ENCODE results near the gene AQP5.

AQP5 gene

DNA sequence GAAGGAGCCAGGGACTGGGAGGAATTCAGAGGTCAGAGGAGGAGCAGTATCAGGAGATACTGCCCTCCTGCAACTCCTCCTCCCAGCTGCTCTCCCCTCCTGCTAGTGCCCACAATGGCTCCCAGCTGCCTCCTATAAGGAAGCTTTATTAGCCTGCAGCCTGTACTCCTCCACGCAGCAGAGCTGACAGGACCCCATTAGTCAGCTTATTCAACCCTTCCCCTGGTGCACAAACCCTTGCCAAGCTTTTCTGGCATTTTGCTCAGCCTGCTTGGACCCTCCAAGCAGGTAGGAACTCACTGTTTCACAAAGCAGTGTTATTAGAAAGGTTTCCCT lies 18.1 kb upstream of the AQP5 start:
- Histone ChIP-seq H3K4me3 (ENCODE audit: extremely low read depth, insufficient read depth, low read length, poor library complexity, severe bottlenecking) (no peak overlapping the region), H3K4me1 (ENCODE audit: control insufficient read depth, insufficient read depth, low read length, poor library complexity, severe bottlenecking) (peaks cover 7% of the 10 kb centered on the region), H3K27ac (ENCODE audit: low read depth, low read length, severe bottlenecking) (no peak overlapping the region), H3K9me3 (ENCODE audit: control insufficient read depth, low read length) (no peaks in the 10 kb centered on the region), H3K36me3 (ENCODE audit: control insufficient read depth, insufficient read depth, low read length) (no peaks in the 10 kb centered on the region)
- WGBS, 2 experiments (ENCODE audit: insufficient coverage in 2 of 2): 67 to 85% methylated on average over 1 of the region's 1 CpG

DNA sequence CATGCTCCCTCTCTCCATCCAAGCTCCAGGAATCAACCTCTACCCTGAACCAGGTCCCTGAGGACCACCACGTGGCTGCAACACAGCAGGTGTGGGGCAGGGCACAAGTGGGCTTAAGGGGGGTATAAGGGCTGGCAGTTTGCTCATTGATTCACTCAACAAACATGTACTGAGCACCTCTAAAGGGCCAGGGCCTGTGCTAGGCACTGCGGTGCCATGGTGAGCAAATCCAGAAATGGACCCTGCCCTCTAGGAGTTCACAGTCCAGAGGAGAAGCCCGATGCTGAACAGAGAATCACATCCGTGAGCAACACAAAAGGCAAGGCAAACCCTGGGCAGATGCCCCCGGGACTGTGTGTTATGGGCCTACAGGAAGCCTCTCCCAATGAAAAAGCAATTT lies 17.6 kb upstream of the AQP5 start:
- Histone ChIP-seq H3K36me3 (ENCODE audit: control insufficient read depth, insufficient read depth, low read length) (no peaks in the 10 kb centered on the region), H3K4me1 (ENCODE audit: control insufficient read depth, insufficient read depth, low read length, poor library complexity, severe bottlenecking) (peaks cover 7% of the 10 kb centered on the region), H3K9me3 (ENCODE audit: control insufficient read depth, low read length) (no peaks in the 10 kb centered on the region), H3K4me3 (ENCODE audit: extremely low read depth, insufficient read depth, low read length, poor library complexity, severe bottlenecking) (no peak overlapping the region), H3K27ac (ENCODE audit: low read depth, low read length, severe bottlenecking) (no peak overlapping the region)
- WGBS, 2 experiments (ENCODE audit: insufficient coverage in 2 of 2): 91 to 92% methylated on average over 4 of the region's 5 CpGs

DNA sequence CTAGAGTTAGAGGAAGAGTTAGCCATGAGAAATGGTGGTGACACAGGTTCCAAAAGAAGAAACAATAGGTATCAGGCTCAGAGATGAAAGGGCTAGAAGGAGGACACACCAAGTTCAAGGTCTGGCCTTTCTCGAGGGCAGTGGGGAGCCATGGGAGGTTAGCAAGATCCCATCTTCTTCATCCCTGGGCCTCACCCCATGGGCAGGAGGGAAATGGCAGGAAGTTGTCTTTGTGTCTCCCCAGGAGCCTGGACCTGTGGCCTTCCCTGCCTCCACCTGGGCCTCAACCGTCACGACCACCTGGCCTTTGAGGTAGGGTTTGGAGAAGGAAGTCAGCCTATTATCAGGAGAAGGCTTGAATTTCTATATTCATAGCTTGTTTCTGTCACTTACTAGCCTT lies 17.0 kb upstream of the AQP5 start:
- H3K9me3 ChIP-seq (ENCODE audit: control insufficient read depth, low read length): no peaks in the 10 kb centered on the region
- H3K27ac ChIP-seq (ENCODE audit: low read depth, low read length, severe bottlenecking): no peak overlapping the region
- H3K36me3 ChIP-seq (ENCODE audit: control insufficient read depth, insufficient read depth, low read length): no peaks in the 10 kb centered on the region
- H3K4me1 ChIP-seq (ENCODE audit: control insufficient read depth, insufficient read depth, low read length, poor library complexity, severe bottlenecking): peaks cover 7% of the 10 kb centered on the region
- H3K4me3 ChIP-seq (ENCODE audit: extremely low read depth, insufficient read depth, low read length, poor library complexity, severe bottlenecking): no peak overlapping the region
- WGBS, 2 experiments (ENCODE audit: insufficient coverage in 2 of 2): 89% methylated on average over 3 of the region's 3 CpGs; no CpG with 5 or more reads in 1 of the 2 experiments

DNA sequence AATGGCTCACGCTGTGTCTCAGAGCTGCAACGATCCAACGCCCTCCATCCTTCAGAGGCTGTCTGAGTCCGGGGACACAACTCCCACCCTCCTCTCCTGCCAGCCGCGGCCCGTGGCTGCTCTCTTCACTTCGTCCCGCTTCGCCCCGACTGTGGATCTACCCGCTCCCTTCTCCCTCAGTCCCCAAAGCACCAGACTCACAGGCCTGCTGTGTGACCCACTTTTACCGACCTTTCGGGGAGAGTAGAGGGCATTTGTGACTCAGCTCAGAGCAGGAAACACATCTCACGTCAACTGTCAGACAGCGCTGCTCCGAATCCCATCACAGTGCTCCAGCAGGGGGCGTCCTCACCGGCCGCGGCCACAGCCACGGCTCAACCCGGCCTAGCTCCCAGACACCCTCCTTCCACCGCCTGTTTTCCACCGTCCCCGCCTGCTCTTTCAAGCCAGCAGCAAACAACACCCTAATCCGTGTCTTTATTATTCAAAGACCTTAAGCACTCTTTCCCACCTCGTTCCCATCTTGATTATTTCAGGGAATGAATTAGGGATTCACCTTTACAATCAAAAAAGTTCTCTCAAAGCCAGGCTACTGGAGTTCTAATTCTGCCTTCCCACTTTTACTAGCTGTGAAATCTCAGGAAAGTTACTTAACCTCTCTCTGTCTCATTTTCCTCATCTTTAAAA lies 16.1 kb upstream of the AQP5 start:
- no peaks in the 10 kb centered on the region for H3K9me3 ChIP-seq (ENCODE audit: control insufficient read depth, low read length)
- 11% methylated on average over 18 to 26 of the region's 28 CpGs for WGBS, 2 experiments (ENCODE audit: insufficient coverage in 2 of 2)
- H3K36me3 ChIP-seq (ENCODE audit: control insufficient read depth, insufficient read depth, low read length): no peaks in the 10 kb centered on the region
- peaks cover 13% of the 10 kb centered on the region for H3K4me1 ChIP-seq (ENCODE audit: control insufficient read depth, insufficient read depth, low read length, poor library complexity, severe bottlenecking)
- H3K4me3 ChIP-seq (ENCODE audit: extremely low read depth, insufficient read depth, low read length, poor library complexity, severe bottlenecking): no peak overlapping the region
- no peak overlapping the region for H3K27ac ChIP-seq (ENCODE audit: low read depth, low read length, severe bottlenecking)

DNA sequence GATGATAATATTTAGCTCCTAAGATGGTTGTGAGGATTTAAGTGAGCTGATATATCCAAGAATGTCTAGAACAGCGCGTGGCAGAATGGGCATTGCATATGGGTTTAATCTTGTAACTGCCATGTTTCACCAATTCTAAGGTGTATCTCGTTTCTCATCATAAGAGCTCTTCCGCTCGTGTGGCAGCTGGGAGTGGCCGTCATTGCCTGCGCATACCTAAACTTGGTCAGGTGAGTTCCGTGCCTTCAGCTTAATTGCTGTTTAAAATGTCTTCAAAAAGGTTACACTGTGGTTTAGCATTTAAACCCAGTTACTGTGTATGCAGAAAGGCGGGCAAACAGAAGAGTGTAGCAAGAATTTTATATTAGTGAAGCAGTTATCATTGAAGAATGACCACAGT lies 15.6 kb upstream of the AQP5 start:
- 71 to 73% methylated on average over 8 to 9 of the region's 9 CpGs for WGBS, 2 experiments (ENCODE audit: insufficient coverage in 2 of 2)
- Histone ChIP-seq H3K9me3 (ENCODE audit: control insufficient read depth, low read length) (no peaks in the 10 kb centered on the region), H3K4me3 (ENCODE audit: extremely low read depth, insufficient read depth, low read length, poor library complexity, severe bottlenecking) (no peak overlapping the region), H3K36me3 (ENCODE audit: control insufficient read depth, insufficient read depth, low read length) (no peaks in the 10 kb centered on the region), H3K4me1 (ENCODE audit: control insufficient read depth, insufficient read depth, low read length, poor library complexity, severe bottlenecking) (peaks cover 13% of the 10 kb centered on the region), H3K27ac (ENCODE audit: low read depth, low read length, severe bottlenecking) (no peak overlapping the region)

DNA sequence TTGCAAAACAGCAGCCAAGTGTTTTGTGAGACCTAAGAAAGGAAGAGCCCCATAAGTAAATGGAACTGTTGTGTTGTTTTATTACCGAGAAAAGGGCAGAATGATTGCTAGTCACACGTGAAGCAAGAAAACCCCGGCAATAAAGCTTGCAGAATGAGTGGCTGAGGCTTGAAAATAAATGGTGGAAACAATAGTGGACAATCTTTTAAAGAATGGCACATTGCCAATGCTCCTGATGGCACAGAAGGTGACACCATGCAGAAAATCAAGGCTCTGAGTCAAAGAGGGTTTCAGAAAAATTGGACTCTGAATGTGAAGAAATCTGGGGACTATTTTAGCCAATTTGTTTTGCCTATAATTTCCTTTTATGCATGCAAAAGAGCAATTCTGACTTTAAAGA lies 15.2 kb upstream of the AQP5 start:
- Histone ChIP-seq H3K4me3 (ENCODE audit: extremely low read depth, insufficient read depth, low read length, poor library complexity, severe bottlenecking) (no peak overlapping the region), H3K9me3 (ENCODE audit: control insufficient read depth, low read length) (no peaks in the 10 kb centered on the region), H3K4me1 (ENCODE audit: control insufficient read depth, insufficient read depth, low read length, poor library complexity, severe bottlenecking) (peaks cover 13% of the 10 kb centered on the region), H3K36me3 (ENCODE audit: control insufficient read depth, insufficient read depth, low read length) (no peaks in the 10 kb centered on the region), H3K27ac (ENCODE audit: low read depth, low read length, severe bottlenecking) (no peak overlapping the region)
- 82 to 91% methylated on average over 3 of the region's 3 CpGs for WGBS, 2 experiments (ENCODE audit: insufficient coverage in 2 of 2)

DNA sequence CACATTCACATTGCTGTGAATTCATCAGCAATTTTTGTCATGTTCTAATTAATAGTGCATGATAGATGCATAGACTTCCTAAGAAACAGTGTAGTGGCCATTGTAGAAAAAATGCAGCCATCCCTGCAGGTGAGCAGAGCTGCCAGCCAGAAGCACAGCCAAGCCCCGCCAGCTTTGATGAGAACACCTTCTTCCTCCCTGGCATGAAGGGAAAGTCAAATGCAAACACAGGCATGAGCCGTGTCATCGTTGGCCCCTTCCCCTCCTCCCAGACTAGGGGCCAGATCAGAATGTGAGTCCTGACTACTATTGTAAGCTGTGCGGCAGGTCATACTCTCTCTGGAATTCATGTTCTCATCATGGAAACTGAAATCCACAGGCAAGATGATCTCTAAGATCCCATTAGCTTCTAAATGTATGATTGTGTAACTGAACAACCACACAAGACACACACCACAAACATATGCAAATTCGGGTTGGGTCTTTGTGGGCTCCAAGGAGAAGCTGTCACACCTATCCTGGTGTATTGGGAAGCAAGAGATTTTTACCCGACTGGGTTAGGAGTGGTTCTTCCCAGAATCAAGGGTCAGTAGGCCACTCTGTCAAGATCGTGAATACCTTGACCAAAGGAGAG lies 14.0 kb upstream of the AQP5 start:
- peaks cover 11% of the 10 kb centered on the region for H3K4me1 ChIP-seq (ENCODE audit: control insufficient read depth, insufficient read depth, low read length, poor library complexity, severe bottlenecking)
- no peak overlapping the region for H3K4me3 ChIP-seq (ENCODE audit: extremely low read depth, insufficient read depth, low read length, poor library complexity, severe bottlenecking)
- no peaks in the 10 kb centered on the region for H3K36me3 ChIP-seq (ENCODE audit: control insufficient read depth, insufficient read depth, low read length)
- WGBS, 2 experiments (ENCODE audit: insufficient coverage in 2 of 2): 83 to 86% methylated on average over 6 to 7 of the region's 7 CpGs
- no peaks in the 10 kb centered on the region for H3K9me3 ChIP-seq (ENCODE audit: control insufficient read depth, low read length)
- no peak overlapping the region for H3K27ac ChIP-seq (ENCODE audit: low read depth, low read length, severe bottlenecking)

DNA sequence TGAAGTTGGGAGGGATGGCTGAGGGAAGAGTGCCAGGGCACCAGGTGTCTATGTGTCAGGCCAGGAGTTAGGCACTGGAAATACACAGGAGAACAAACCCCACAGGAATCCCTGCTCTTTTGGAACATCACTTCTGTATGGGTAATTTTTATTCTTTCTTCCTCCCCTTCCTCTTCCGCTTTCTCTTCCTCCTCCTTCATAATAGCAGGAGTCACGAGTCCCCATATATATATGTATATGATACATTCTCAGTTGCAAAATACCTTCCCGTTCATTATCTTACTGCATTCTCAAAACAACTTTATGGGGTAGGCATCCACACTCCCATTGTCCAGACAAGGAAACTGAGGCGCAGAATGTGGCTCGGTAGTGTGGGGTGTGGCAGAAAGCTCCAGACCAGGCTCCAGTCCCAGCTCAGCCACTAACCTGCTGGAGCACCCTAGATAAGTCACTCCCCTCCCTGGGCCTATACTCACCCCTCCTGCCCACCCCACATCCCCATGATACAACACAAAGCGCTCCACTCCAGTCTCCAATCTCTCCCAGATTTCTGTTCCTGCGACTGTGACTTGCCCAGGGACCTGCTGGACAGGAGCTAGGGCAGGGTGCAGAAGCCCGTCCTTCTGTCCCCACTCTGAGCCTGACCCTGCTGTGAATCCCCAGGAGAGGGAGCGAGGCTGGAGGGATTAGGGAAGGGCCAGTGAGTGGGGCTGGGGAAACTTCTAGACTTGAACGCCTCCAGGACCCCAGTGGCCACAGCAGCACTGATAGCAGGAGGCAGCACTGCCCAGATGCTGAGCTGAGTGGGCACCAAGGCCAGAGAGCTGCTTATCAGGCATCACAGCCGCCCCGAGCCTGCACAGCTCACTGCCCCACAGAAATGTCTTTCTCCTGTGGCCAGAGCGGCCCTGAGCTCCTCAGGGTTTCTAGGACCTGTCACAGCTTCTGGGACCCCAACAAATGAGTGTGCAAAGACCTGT lies 12.5 kb upstream of the AQP5 start:
- no peaks in the 10 kb centered on the region for H3K9me3 ChIP-seq (ENCODE audit: control insufficient read depth, low read length)
- no peak overlapping the region for H3K4me3 ChIP-seq (ENCODE audit: extremely low read depth, insufficient read depth, low read length, poor library complexity, severe bottlenecking)
- H3K36me3 ChIP-seq (ENCODE audit: control insufficient read depth, insufficient read depth, low read length): no peaks in the 10 kb centered on the region
- no peak overlapping the region for H3K27ac ChIP-seq (ENCODE audit: low read depth, low read length, severe bottlenecking)
- peaks cover 10% of the 10 kb centered on the region for H3K4me1 ChIP-seq (ENCODE audit: control insufficient read depth, insufficient read depth, low read length, poor library complexity, severe bottlenecking)
- WGBS, 2 experiments (ENCODE audit: insufficient coverage in 2 of 2): 86 to 90% methylated on average over 5 to 6 of the region's 13 CpGs

DNA sequence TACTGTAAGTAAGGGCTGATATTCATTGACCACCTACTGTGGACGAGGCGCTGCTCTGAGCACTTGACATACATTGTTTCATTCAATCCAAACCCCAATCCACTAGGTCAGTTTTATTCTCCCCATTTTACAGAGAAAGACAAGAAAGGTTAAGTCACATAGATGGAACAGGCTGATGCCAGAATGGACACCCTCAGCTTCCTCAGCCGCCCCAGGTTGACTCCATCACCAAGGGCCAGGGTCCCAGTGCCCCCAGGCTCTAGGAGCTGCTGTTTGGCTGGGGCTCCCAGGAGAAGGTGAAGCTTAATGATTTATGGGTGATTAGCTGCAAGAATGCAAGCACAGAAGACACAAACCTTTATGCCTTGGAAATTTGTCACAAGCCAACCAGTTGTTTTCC lies 11.8 kb upstream of the AQP5 start:
- no peak overlapping the region for H3K4me3 ChIP-seq (ENCODE audit: extremely low read depth, insufficient read depth, low read length, poor library complexity, severe bottlenecking)
- WGBS, 2 experiments (ENCODE audit: insufficient coverage in 2 of 2): 100% methylated on average over 1 of the region's 3 CpGs
- H3K9me3 ChIP-seq (ENCODE audit: control insufficient read depth, low read length): no peaks in the 10 kb centered on the region

DNA sequence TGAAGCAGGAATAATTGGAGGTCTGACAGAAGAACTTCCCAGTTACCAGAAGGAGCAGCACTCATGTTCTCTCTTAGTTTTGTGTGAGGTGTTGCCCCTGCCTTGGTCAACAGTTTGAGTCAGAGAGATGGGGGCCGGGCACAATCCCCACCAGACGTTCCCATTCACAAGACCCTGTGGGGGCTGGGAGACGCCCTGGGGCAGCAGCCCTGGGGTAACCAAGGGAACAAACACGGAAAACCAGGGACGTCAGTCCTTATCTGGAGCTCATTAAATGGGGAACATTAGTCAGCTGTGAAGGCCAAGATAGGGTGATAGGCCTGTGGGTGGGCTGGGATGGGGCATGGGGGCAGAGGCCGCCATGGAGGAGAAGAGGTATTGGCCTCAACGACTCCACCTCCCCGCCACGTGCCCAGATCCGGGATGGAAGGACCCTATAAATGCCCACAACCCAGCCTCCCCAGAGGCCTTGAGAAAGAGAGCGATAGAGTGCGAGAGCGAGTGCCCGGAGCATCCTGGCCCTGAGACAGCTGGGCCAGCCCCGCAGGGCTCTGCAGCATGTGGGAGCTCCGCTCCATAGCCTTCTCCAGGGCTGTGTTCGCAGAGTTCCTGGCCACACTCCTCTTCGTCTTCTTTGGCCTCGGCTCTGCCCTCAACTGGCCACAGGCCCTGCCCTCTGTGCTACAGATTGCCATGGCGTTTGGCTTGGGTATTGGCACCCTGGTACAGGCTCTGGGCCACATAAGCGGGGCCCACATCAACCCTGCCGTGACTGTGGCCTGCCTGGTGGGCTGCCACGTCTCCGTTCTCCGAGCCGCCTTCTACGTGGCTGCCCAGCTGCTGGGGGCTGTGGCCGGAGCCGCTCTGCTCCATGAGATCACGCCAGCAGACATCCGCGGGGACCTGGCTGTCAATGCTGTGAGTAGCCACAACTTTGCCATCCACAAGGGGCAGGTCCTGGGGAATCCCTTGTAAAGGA lies 11.1 kb upstream of the AQP5 start, which contains the start of gene AQP2:
AQP2 (plus strand) TSS at position 465 of the 979 bp plus-strand sequence; CDS start at position 559, 94 bp downstream.
- Histone ChIP-seq H3K4me1 (ENCODE audit: control insufficient read depth, insufficient read depth, low read length, poor library complexity, severe bottlenecking) (peaks cover 6% of the 10 kb centered on the region), H3K4me3 (ENCODE audit: extremely low read depth, insufficient read depth, low read length, poor library complexity, severe bottlenecking) (no peak within 1 kb of the TSS), H3K27ac (ENCODE audit: low read depth, low read length, severe bottlenecking) (no peak within 1 kb of the TSS), H3K9me3 (ENCODE audit: control insufficient read depth, low read length) (no peaks in the 10 kb centered on the region), H3K36me3 (ENCODE audit: control insufficient read depth, insufficient read depth, low read length) (no peaks in the 10 kb centered on the region)
- 91 to 93% methylated on average over 25 to 31 of the region's 32 CpGs for WGBS, 2 experiments (ENCODE audit: insufficient coverage in 2 of 2)

More for the DNA sequence above, 11.8 kb upstream of the AQP5 start:
- Histone ChIP-seq H3K27ac (ENCODE audit: low read depth, low read length, severe bottlenecking) (no peak overlapping the region), H3K36me3 (ENCODE audit: control insufficient read depth, insufficient read depth, low read length) (no peaks in the 10 kb centered on the region), H3K4me1 (ENCODE audit: control insufficient read depth, insufficient read depth, low read length, poor library complexity, severe bottlenecking) (peaks cover 10% of the 10 kb centered on the region)

Data from mesodermal cell (in vitro differentiated cells).